GM23338 (cell line): ENCODE data around the gene GNB2. TPM values are rescaled to one million over a fixed set of nuclear protein-coding genes. Genes with fewer than 3 reads are reported as not detected.

Source experiments
- ATAC-seq: fragments of 200-7000 bp; cut with Tn5 transposase; 3 replicates; pipeline ENCODE4 v1.9.1; 2020
- DNase-seq: peaks from one replicate; pipeline ENCODE4 v3.0.0-alpha.2; 2015; ENCODE audit warnings: low spot score
- H2AFZ ChIP-seq: fragments of 200-600 bp; sonication (generic); 2 replicates; pipeline ENCODE4 v1.8.0; 2016; ENCODE audit warnings: antibody characterized with exemption, mild to moderate bottlenecking, moderate library complexity
- H3F3A ChIP-seq: fragments of 200-600 bp; sonication (generic); replicated peaks from 2 replicates; pipeline ENCODE4 v1.8.0; 2017; ENCODE audit warnings: antibody characterized with exemption, mixed run types, low read depth
- H3K27ac ChIP-seq: fragments of 200-600 bp; sonication (generic); 2 replicates; pipeline ENCODE4 v1.6.1; 2016; ENCODE audit warnings: low read depth
- H3K27me3 ChIP-seq: fragments of 200-600 bp; sonication (generic); 2 replicates; pipeline ENCODE4 v1.8.0; 2016; ENCODE audit warnings: mild to moderate bottlenecking, mixed run types, moderate library complexity; ENCODE audit not compliant: insufficient read depth
- H3K36me3 ChIP-seq: fragments of 200-600 bp; sonication (generic); 2 replicates; pipeline ENCODE4 v1.8.0; 2016; ENCODE audit warnings: mild to moderate bottlenecking; ENCODE audit not compliant: insufficient read depth
- H3K4me1 ChIP-seq: fragments of 200-600 bp; sonication (generic); 2 replicates; pipeline ENCODE4 v1.8.0; 2016; ENCODE audit warnings: mild to moderate bottlenecking, moderate library complexity; ENCODE audit not compliant: insufficient read depth
- H3K4me2 ChIP-seq: fragments of 200-600 bp; sonication (generic); 2 replicates; pipeline ENCODE4 v1.7.1; 2017; ENCODE audit warnings: mixed run types
- H3K4me3 ChIP-seq: fragments of 200-600 bp; sonication (generic); 2 replicates; pipeline ENCODE4 v1.6.1; 2016; ENCODE audit warnings: mixed run types
- H3K79me2 ChIP-seq: fragments of 200-600 bp; sonication (generic); replicated peaks from 2 replicates; pipeline ENCODE4 v1.8.0; 2017; ENCODE audit warnings: mild to moderate bottlenecking; ENCODE audit not compliant: insufficient read depth
- H3K9me2 ChIP-seq: fragments of 200-600 bp; sonication (generic); 2 replicates; pipeline ENCODE4 v1.8.0; 2017; ENCODE audit not compliant: insufficient read depth
- H4K20me1 ChIP-seq: fragments of 200-600 bp; sonication (generic); replicated peaks from 2 replicates; pipeline ENCODE4 v1.8.0; 2017; ENCODE audit warnings: mild to moderate bottlenecking; ENCODE audit not compliant: insufficient read depth
- H3K27ac Mint-ChIP-seq: 2 replicates; pipeline ENCODE4 v1.8.0; 2020; ENCODE audit warnings: inconsistent platforms, mild to moderate bottlenecking, moderate library complexity, mixed read lengths
- H3K27me3 Mint-ChIP-seq: 3 replicates; pipeline ENCODE4 v1.8.0; 2022; ENCODE audit warnings: low read depth, mild to moderate bottlenecking, moderate library complexity, mixed read lengths, inconsistent platforms; ENCODE audit not compliant: insufficient read depth, poor library complexity
- H3K36me3 Mint-ChIP-seq: 3 replicates; pipeline ENCODE4 v1.8.0; 2021; ENCODE audit warnings: low read depth, mild to moderate bottlenecking, inconsistent platforms, moderate library complexity, mixed read lengths
- H3K4me1 Mint-ChIP-seq: 3 replicates; pipeline ENCODE4 v1.8.0; 2020; ENCODE audit warnings: mild to moderate bottlenecking, inconsistent platforms, mixed read lengths
- H3K4me3 Mint-ChIP-seq: 3 replicates; pipeline ENCODE4 v1.8.0; 2021; ENCODE audit warnings: moderate library complexity, mild to moderate bottlenecking, inconsistent platforms, mixed read lengths
- H3K9me3 Mint-ChIP-seq: 3 replicates; pipeline ENCODE4 v1.8.0; 2020; ENCODE audit warnings: moderate library complexity, mild to moderate bottlenecking, inconsistent platforms, mixed read lengths
- CREB1 ChIP-seq: fragments of 250-450 bp; sonication (Bioruptor Pico); IDR thresholded peaks from 2 replicates; pipeline ENCODE4 v1.5.0; 2020; ENCODE audit warnings: low read depth, mild to moderate bottlenecking, moderate library complexity
- CTCF ChIP-seq, 2 experiments: fragments of 200-600 bp in 1 of 2; sonication (generic) in 1 of 2; conservative IDR thresholded peaks; 2 replicates each; pipeline versions ENCODE4 v1.5.1 to v1.6.1; 2016 to 2017; ENCODE audit warnings: antibody characterized with exemption in 2 of 2, low read depth in 2 of 2, mild to moderate bottlenecking in 2 of 2, moderate library complexity in 1 of 2
- ETS1 ChIP-seq: IDR thresholded peaks from 2 replicates; pipeline ENCODE4 v1.6.1; 2016; ENCODE audit warnings: antibody characterized with exemption
- EZH2 ChIP-seq: fragments of 200-600 bp; sonication (generic); IDR thresholded peaks from one replicate; pipeline ENCODE4 v1.8.0; 2017; ENCODE audit warnings: antibody characterized with exemption, mild to moderate bottlenecking, low read depth; ENCODE audit not compliant: unreplicated experiment
- EZH2phosphoT487 ChIP-seq: fragments of 200-600 bp; sonication (generic); IDR thresholded peaks from one replicate; pipeline ENCODE4 v1.8.1; 2018; ENCODE audit warnings: antibody characterized with exemption; ENCODE audit not compliant: unreplicated experiment
- JUNB ChIP-seq: IDR thresholded peaks from one replicate; pipeline ENCODE4 v1.6.1; 2016; ENCODE audit warnings: antibody characterized with exemption; ENCODE audit not compliant: unreplicated experiment
- NANOG ChIP-seq: IDR thresholded peaks from 2 replicates; pipeline ENCODE4 v1.6.1; 2016; ENCODE audit warnings: antibody characterized with exemption, borderline replicate concordance
- POLR2AphosphoS5 ChIP-seq: IDR thresholded peaks from 2 replicates; pipeline ENCODE4 v1.6.1; 2016; ENCODE audit warnings: antibody characterized with exemption, low read depth
- REST ChIP-seq: IDR thresholded peaks from one replicate; pipeline ENCODE4 v1.6.1; 2018; ENCODE audit warnings: antibody characterized with exemption; ENCODE audit not compliant: unreplicated experiment
- STAT1 ChIP-seq: IDR thresholded peaks from one replicate; pipeline ENCODE4 v1.6.1; 2016; ENCODE audit warnings: antibody characterized with exemption; ENCODE audit not compliant: unreplicated experiment
- ZNF114 ChIP-seq: fragments of 250-450 bp; sonication (Bioruptor Pico); IDR thresholded peaks from 2 replicates; pipeline ENCODE4 v1.5.0; 2020; ENCODE audit warnings: mild to moderate bottlenecking, moderate library complexity
- ZNF331 ChIP-seq: fragments of 250-450 bp; sonication (Bioruptor Pico); IDR thresholded peaks from 2 replicates; pipeline ENCODE4 v1.5.0; 2020; ENCODE audit warnings: low read depth, mild to moderate bottlenecking, moderate library complexity
- ZNF462 ChIP-seq: fragments of 250-450 bp; sonication (Bioruptor Pico); IDR thresholded peaks from 2 replicates; pipeline ENCODE4 v1.5.0; 2020; ENCODE audit warnings: mild to moderate bottlenecking, moderate library complexity
- polyA plus RNA-seq: library from polyadenylated mRNA; unstranded; fragments of >200 nt; fragmentation: Nextera tagmentation; extraction: Ambion mirVana; gene quantifications from 2 replicates; pipeline ENCODE4 v1.2.1, GENCODE V29; 2016
- total RNA-seq: library from RNA; depleted of rRNA; stranded (reverse); fragments of >200 nt; shearing (Covaris generic); gene quantifications from 2 replicates; pipeline ENCODE4 v1.2.3, GENCODE V29; 2014

GNB2 gene
- total and polyA plus RNA-seq, 2 experiments from 2014 or later, result 112 to 153 TPM

- Histone ChIP-seq H3K36me3 (no peaks in the 10 kb centered on the region), H3K4me1 (no peaks in the 10 kb centered on the region), H4K20me1 (no peaks in the 10 kb centered on the region), H3K9me2 (no peaks in the 10 kb centered on the region), H3F3A (no peaks in the 10 kb centered on the region), H3K27me3 (peaks cover 16% of the 10 kb centered on the region), H3K79me2 (no peaks in the 10 kb centered on the region), H3K27ac (no peak overlapping the region), H3K4me3 (no peak overlapping the region), H3K4me2 (no peak overlapping the region), H2AFZ (no peak overlapping the region)
- Mint-ChIP-seq H3K27ac (no peak overlapping the region), H3K27me3 (peaks cover 22% of the 10 kb centered on the region), H3K36me3 (no peaks in the 10 kb centered on the region), H3K9me3 (no peaks in the 10 kb centered on the region; the same call in 2 of the 3 replicates), H3K4me1 (peaks cover 2% of the 10 kb centered on the region; the same call in 2 of the 3 replicates), H3K4me3 (no peak overlapping the region)
- no peak for DNase-seq
- no peak for TF ChIP-seq ETS1
- no peak for TF ChIP-seq EZH2phosphoT487
- no peak for TF ChIP-seq ZNF462 (CRISPR knock-in tag)
- TF ChIP-seq ZNF114 (CRISPR knock-in tag), result no peak
- TF ChIP-seq CREB1 (CRISPR knock-in tag), result no peak
- no peak for TF ChIP-seq REST
- TF ChIP-seq ZNF331, result no peak
- no peak for TF ChIP-seq EZH2
- no peak for TF ChIP-seq JUNB
- no peak for TF ChIP-seq NANOG
- TF ChIP-seq STAT1, result no peak
- no peak for TF ChIP-seq CTCF (conservative IDR thresholded peaks at IDR 0.05; ENCODE audit: low read depth in 2 of 2)
- TF ChIP-seq POLR2AphosphoS5, result no peak
- ATAC-seq, result no peak
Measured at GRCh38 chr7:100668069-100668449, 5.5 kb upstream of the GNB2 start.
